ENCODE measurements around the gene KCNIP2. TPM values are rescaled to one million over a fixed set of nuclear protein-coding genes. Genes with fewer than 3 reads are reported as not detected.

KCNIP2 gene
- total RNA-seq, 1 experiment from 2014 or later, result 1.6 TPM

- DNase-seq (ENCODE audit: low read depth, low spot score), result no peak
- in situ Hi-C loops (cut with HindIII; ENCODE audit: low pct_unique_long_range_greater_than_20kb, low sequenced_read_pairs), result no loop called here
Measured at GRCh38 chr10:101858723-101859500, 15.3 kb upstream of the KCNIP2 start.

DNA sequence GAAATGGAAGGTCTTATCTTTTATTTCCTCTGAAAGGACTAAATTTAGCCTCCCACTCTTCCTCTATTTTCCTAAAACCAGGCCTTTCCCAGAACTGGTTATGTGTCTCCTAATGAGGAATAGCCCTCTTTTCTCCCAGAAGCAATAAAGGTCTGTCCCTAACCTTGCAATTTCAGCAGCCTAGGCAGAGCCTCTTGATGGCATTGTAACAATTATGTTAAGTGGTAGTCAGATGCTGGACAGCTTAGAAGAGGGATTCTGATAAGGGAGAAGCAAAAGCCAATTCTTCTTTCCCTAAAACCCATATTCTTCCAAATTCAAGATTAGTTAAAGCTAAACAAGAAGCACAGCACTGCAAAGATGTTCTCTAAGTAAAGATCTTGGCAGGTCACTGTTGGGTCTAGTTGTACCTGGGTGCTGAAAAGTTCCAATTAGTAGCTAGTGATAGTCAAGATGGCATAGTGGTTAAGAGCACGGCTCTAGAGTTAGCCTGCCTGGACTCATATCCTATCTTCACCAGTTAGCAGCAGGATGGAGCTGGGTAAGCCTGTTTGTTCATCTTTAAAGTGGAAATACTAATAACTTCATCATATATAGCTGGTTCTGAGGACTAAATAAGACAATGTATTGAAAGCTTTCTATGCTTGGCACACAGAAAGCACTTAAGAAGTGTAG lies 14.3 kb upstream of the KCNIP2 start:
- in situ Hi-C loops (cut with HindIII; ENCODE audit: low pct_unique_long_range_greater_than_20kb, low sequenced_read_pairs), result no loop called here
- no peak for DNase-seq (ENCODE audit: low read depth, low spot score)

DNA sequence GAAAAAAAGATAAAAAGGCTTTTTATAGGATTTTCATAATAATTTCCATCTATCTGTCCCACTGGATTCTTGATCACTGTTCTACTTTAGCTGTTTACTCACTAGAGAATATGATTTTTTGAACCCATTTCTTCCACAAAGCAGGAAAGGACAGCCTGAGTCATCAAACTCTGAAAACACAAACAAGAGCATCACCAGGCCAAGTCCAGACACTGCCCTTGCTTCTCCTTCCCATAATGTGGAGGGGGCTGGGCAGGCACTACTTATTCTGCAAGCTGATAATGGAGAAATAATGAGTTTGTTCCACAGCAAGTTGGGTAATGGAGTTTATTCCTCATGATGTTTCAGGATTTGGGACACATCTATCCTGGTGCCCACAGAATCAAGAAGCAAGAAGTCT lies 13.0 kb upstream of the KCNIP2 start:
- DNase-seq (ENCODE audit: low read depth, low spot score), result no peak

GRCh38 chr10:101851411-101852116 lies 8.0 kb upstream of the KCNIP2 start:
- in situ Hi-C loops (cut with HindIII; ENCODE audit: low pct_unique_long_range_greater_than_20kb, low sequenced_read_pairs), result no loop called here
- no peak for DNase-seq (ENCODE audit: low read depth, low spot score)

More for the DNA sequence above, 13.0 kb upstream of the KCNIP2 start:
- in situ Hi-C loops (cut with HindIII; ENCODE audit: low pct_unique_long_range_greater_than_20kb, low sequenced_read_pairs), result no loop called here

- in situ Hi-C loops (cut with HindIII; ENCODE audit: low pct_unique_long_range_greater_than_20kb, low sequenced_read_pairs), result no loop called here
Measured at GRCh38 chr10:101850749-101851148, 7.1 kb upstream of the KCNIP2 start.

GRCh38 chr10:101848894-101849351 lies 5.3 kb upstream of the KCNIP2 start:
- in situ Hi-C loops (cut with HindIII; ENCODE audit: low pct_unique_long_range_greater_than_20kb, low sequenced_read_pairs), result no loop called here
- no peak for DNase-seq (ENCODE audit: low read depth, low spot score)

More at GRCh38 chr10:101850749-101851148, 7.1 kb upstream of the KCNIP2 start:
- DNase-seq (ENCODE audit: low read depth, low spot score), result no peak

DNA sequence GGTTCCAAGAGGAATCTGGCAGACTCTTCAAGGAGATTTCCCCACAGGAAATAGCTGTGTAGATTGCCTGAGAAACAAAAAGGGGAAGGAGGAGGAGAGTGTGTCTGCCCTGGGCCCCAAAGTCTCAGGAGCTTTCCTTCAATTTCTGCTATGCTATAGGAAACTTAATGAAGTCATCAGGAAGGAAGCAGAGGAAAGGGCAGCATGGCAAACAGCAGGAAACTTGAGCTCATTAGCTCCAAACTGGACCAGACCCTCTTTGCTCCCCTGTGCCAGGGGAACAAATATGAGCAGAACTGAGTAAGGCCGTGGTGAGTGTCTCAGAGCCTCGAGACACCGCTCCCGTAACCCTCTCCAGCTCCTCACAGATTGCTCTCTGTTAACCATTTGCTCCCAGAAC lies 4.8 kb upstream of the KCNIP2 start:
- no peak for DNase-seq (ENCODE audit: low read depth, low spot score)
- in situ Hi-C loops (cut with HindIII; ENCODE audit: low pct_unique_long_range_greater_than_20kb, low sequenced_read_pairs), result no loop called here

DNA sequence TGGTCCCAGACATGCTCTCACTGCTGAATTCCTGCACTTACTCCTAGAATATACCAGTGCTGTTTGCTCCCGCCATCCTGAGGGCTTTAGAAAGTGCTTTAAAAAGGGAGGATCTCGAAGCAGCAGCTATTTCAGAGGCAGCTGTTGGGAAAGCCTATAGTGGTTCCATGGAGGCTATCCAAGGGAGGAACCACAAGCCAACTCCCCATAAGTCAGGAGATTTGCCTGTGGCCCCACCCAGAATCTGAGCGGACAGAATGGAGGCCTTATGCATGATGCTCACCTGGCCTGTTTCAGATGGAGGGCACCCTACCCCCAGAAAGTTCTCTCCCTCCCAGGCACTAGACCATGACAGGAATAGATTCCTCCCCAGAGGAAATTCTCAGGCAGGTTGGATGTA lies 2.3 kb upstream of the KCNIP2 start:
- no peak for DNase-seq (ENCODE audit: low read depth, low spot score)
- in situ Hi-C loops (cut with HindIII; ENCODE audit: low pct_unique_long_range_greater_than_20kb, low sequenced_read_pairs), result no loop called here

- in situ Hi-C loops (cut with HindIII; ENCODE audit: low pct_unique_long_range_greater_than_20kb, low sequenced_read_pairs), result no loop called here
- no peak for DNase-seq (ENCODE audit: low read depth, low spot score)
Measured at GRCh38 chr10:101841826-101842225, 1.8 kb downstream of the KCNIP2 start.

- in situ Hi-C loops (cut with HindIII; ENCODE audit: low pct_unique_long_range_greater_than_20kb, low sequenced_read_pairs), result no loop called here
Measured at GRCh38 chr10:101840741-101841453, 2.7 kb downstream of the KCNIP2 start.

DNA sequence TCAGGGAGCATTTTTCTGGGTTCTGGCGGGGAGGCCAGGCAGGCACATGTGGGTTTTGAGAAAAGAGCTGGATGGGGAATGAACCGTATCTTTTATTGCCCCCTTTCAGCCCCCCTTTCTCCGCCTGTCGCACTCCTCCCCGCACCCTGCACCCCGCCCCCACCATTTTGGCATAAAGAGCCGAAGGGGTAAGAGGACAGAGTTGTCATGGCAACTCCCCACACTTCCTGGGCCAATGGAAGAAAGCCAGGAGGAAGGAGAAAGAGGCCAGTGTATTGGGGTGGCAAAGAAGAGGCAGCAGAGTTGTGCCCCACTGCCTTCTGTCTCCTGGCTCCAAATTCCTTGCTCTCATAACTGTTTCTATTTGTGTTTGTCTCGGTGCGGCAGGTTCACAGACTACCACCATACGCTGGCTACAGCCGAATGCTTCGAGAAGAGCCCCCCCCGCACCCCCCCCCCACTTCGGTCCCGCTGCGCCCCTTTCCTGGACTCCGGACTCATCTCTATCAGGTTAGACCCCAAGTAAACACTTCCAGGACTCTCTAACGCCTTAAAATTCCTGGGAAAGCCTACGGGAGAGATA lies 3.4 kb downstream of the KCNIP2 start:
- in situ Hi-C loops (cut with HindIII; ENCODE audit: low pct_unique_long_range_greater_than_20kb, low sequenced_read_pairs), result no loop called here
- DNase-seq (ENCODE audit: low read depth, low spot score), result peak; percentile 77

More at GRCh38 chr10:101840741-101841453, 2.7 kb downstream of the KCNIP2 start:
- peak; percentile 82 for DNase-seq (ENCODE audit: low read depth, low spot score)

- DNase-seq (ENCODE audit: low read depth, low spot score), result peak; percentile 59
- in situ Hi-C loops (cut with HindIII; ENCODE audit: low pct_unique_long_range_greater_than_20kb, low sequenced_read_pairs), result no loop called here
Measured at GRCh38 chr10:101839416-101840063, 4.1 kb downstream of the KCNIP2 start.

- in situ Hi-C loops (cut with HindIII; ENCODE audit: low pct_unique_long_range_greater_than_20kb, low sequenced_read_pairs), result no loop called here
- DNase-seq (ENCODE audit: low read depth, low spot score), result no peak
Measured at GRCh38 chr10:101839002-101839401, 4.6 kb downstream of the KCNIP2 start.

DNA sequence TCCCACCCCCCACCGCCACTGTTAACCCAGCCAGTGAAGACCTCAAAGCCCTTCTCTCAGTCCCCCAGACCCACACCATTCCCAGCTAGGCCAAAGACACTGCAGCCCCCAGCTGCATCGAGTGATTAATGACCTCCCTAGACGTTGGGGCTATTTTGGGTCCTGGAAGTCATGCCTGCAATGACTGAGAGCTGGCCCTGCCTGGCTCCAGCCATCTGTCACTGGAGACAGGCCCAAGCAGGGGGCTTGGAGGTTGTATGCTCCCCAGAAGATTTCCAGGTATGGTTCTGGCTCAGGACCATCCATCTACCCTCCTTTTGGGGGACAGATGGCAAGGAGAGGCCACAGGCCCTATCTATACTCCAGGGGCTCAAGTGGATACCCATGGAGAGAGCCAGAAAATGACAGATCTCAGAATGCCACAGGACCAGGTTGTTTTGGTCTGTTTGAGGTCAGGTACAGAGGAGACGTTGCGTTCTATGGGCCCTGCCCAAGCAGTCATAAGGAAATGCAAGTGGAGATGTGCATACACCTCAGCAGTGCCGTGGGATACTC lies 5.1 kb downstream of the KCNIP2 start:
- in situ Hi-C loops (cut with HindIII; ENCODE audit: low pct_unique_long_range_greater_than_20kb, low sequenced_read_pairs), result no loop called here
- no peak for DNase-seq (ENCODE audit: low read depth, low spot score)

- DNase-seq (ENCODE audit: low read depth, low spot score), result no peak
- in situ Hi-C loops (cut with HindIII; ENCODE audit: low pct_unique_long_range_greater_than_20kb, low sequenced_read_pairs), result no loop called here
Measured at GRCh38 chr10:101837748-101838147, 5.9 kb downstream of the KCNIP2 start.

DNA sequence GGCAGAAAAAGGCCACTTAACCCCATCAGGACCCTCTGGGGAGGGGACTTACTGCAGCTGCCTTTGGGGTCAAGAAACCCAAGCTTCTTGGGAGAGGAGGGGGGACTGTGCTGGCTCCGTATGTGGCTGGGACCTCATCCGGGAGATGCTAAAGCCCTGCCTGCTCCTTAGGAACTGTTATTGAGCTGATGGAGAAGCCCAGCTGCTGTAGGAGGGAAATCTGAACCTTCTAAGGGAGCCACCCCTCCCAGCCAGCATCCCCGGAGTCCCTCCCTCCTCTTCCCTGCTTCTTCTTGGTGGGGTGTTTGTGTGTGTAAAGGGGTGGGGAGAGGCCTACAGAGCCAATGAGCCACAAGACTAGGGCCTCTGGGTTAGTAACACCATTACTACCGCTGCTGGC lies 8.2 kb downstream of the KCNIP2 start:
- DNase-seq (ENCODE audit: low read depth, low spot score), result no peak
- in situ Hi-C loops (cut with HindIII; ENCODE audit: low pct_unique_long_range_greater_than_20kb, low sequenced_read_pairs), result no loop called here

- no peak for DNase-seq (ENCODE audit: low read depth, low spot score)
- in situ Hi-C loops (cut with HindIII; ENCODE audit: low pct_unique_long_range_greater_than_20kb, low sequenced_read_pairs), result no loop called here
Measured at GRCh38 chr10:101834341-101834740, 9.3 kb downstream of the KCNIP2 start.
